Measurements from ENCODE around the gene SETD1A. TPM values are rescaled to one million over a fixed set of nuclear protein-coding genes. Genes with fewer than 3 reads are reported as not detected.

SETD1A gene
- total RNA-seq, 2 experiments from 2014 or later, result 27.6 to 33.4 TPM

DNA sequence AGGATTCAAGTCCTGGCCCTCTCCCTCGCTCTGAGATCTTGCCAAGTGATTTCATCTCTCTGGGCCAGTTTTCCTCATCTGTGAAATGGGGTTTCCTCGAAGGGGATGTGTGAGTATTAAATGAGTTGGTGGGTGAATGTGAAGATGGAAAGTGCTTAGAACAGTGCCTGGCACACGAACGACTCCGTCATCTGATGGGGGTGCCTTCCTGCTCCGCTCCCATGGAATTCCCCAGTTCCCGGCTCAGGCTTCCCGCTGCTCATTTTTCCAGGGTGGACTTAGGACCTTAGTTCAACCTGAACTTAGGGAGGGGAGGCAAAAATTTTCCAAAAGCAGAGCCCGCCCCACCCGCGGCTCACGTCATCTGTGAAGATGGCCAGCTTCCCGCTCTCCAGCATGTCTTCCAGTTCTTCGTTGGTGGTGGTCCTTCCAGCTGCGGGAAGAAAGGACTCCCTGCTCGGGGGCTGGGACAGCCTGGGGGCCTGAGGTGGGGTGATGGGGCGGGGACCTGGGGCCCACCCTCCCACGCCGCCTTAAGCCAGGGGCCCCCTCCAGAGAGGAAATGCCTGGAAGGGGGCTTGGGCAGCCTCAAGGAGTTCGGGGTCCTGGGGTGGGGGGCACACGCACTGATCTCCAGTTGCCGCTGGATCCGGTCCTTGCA lies 38.9 kb downstream of the SETD1A start:
- ATAC-seq (ENCODE audit: low read depth) (no peak), DNase-seq (no peak)
- Mint-ChIP-seq H3K4me1 (peaks cover 12% of the 10 kb centered on the region), H3K4me3 (peak overlapping the region; percentile 98), H3K27me3 (peaks cover 5% of the 10 kb centered on the region), H3K9me3 (no peaks in the 10 kb centered on the region), H3K36me3 (no peaks in the 10 kb centered on the region), H3K27ac (peak overlapping the region; percentile 95)
- POLR2A ChIA-PET, result interaction anchor here (0.5 to 3.1 kb wide), 12 partner anchors 11 to 873 kb away, joined by 3 to 19 read pairs (median 3); partner anchors contain the start of genes FUS, HSD3B7, VKORC1 and ZNF646

DNA sequence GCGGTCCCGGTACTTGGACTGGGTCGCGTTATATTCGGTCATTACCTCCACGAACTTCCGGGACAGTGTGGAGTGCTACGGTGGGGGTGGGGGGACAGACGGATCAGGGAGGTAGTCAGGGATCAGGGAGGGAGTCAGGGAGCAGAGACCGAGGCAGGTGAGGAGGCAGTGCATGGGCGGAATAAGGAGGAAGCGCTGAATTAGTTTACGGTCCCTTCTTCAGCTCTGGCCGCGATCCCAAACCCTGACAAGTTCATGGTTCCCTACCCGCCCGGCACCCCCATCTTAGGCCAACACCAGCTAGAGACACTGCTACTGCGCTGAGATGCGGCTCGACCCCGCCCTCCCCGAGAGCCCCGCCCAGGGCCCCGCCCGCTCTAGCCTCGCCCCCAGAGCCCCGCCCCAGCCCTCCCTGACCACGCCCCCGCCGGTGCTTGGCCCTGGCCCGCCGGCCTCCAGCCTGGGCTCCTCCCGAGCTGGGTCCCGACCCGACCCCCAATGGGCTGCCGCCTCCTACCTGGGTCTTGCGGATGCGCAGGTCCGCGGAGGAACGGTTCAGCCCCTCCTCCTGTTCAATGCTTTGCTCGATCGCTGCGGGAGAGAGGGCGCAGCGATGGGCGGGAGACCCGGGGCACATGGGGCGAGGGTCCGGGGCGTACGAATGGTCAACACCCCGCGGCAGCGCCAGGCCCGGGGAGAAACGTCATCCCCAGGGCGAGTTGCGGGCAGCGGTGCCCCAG lies 39.6 kb downstream of the SETD1A start:
- Mint-ChIP-seq H3K4me1 (peaks cover 12% of the 10 kb centered on the region), H3K27me3 (peaks cover 5% of the 10 kb centered on the region), H3K9me3 (no peaks in the 10 kb centered on the region), H3K36me3 (no peaks in the 10 kb centered on the region), H3K4me3 (peak overlapping the region; percentile 98), H3K27ac (peak overlapping the region; percentile 95)
- peak; percentile 97 for ATAC-seq (ENCODE audit: low read depth)
- POLR2A ChIA-PET, result interaction anchor here (0.5 to 3.1 kb wide), 13 partner anchors 10 to 872 kb away, joined by 3 to 19 read pairs (median 3); partner anchors contain the start of genes ARMC5, FUS, HSD3B7 and VKORC1
- peak; percentile 86 for DNase-seq

DNA sequence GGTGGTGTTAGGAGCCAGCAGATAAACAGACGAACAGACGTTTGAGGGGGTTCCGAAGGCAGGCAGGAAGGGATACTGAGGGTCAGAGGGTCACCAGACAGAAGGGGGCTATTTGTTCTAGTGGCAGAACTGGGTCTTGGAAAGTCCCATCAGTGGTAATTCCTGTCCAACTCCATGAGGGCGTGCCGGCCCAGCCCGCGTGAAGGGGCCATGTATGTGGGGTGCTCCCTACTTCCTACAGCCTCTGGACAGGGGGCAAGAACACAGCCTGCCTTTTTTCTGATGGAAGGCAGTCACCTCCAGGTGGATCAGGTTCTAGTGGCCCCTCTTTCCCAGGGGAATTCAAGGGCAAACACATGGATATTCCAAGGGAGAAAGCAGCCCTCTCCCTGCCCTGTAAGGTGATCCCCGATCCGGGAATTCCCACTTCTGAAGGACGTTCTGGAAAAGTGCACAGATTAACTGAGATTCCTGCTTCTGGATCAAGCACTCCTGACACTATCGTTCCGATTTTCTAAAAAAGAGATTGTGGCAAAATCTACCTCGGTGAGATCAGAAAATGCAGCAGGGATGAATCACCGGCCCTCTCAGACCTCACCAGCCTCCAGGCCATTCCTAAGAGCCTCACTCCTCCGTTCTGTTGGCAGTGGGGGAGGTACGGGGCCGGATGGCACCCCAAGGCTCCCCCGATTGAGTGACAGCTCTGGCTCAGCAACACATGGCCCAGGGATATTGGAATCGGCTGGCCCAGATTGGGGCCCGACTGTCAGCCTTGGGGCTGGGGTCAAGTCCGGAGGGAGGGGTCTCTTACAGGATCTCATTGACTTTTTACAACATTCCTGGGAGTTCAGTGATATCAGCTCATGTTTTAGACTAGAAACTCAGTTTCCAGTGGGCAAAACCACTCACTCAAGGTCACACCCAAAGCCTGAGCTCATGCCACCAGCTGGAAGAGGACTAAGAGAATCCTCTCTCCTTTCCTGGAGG lies 40.5 kb downstream of the SETD1A start:
- H3K36me3 Mint-ChIP-seq, result no peaks in the 10 kb centered on the region
- no peaks in the 10 kb centered on the region for H3K9me3 Mint-ChIP-seq
- peaks cover 10% of the 10 kb centered on the region for H3K4me1 Mint-ChIP-seq
- H3K27me3 Mint-ChIP-seq, result peaks cover 5% of the 10 kb centered on the region
- H3K27ac Mint-ChIP-seq, result no peak overlapping the region
- POLR2A ChIA-PET, result interaction anchor here (0.7 to 3.1 kb wide), 11 partner anchors 13 to 715 kb away, joined by 3 to 19 read pairs (median 3); partner anchors contain the start of genes ARMC5, FUS, HSD3B7 and VKORC1
- H3K4me3 Mint-ChIP-seq, result peak overlapping the region; percentile 98
- no peak for DNase-seq
- ATAC-seq (ENCODE audit: low read depth), result no peak

DNA sequence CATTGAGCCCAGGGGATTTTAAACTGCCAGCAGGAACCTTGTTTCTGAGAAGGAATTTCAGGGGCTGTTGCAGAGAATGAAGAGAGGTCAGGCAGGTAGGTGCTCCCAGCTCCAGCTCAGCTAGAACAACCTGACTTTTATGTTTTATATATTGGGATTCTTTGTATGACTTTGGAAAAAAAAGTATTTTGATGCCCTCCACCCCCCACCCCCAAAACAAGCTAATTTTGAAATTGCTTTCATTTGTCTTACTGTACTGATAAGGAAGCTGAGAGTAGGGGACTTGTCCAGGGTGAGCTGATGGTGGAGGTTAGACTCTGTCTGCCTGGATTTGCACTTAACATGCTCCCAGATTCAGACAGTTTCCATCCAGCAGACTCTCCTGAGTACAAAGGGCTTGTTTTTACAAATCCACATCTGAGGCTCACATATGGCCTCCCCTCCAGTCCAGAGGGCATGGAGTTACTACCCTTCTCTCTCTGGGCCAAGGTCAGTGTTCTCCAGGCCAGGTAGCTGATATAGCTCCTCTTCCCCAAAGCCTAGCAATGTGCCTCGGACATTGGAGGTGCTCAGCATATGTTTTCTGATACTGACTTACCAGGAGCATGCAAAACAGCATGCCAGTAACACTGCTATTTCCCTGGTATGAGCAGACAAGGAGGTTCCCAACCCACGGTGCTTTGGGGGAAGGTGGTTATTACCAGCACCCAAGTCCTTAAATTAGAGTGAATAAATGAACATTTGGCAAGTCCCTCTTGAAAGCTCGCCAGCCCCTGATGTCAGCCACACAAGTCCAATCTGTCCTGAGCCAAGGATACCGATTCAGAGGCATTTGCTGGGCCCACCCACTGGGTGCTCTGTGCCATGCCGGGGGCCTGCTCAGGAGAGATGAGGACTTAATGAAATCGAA lies 41.6 kb downstream of the SETD1A start:
- POLR2A ChIA-PET, result interaction anchor here (0.7 to 1.3 kb wide), 2 partner anchors 31 to 75 kb away, joined by 3 read pairs; partner anchors contain the start of genes ZNF646 and ZNF668
- no peak overlapping the region for H3K27ac Mint-ChIP-seq
- H3K9me3 Mint-ChIP-seq, result no peaks in the 10 kb centered on the region
- H3K4me1 Mint-ChIP-seq, result peaks cover 9% of the 10 kb centered on the region
- no peaks in the 10 kb centered on the region for H3K36me3 Mint-ChIP-seq
- peaks cover 5% of the 10 kb centered on the region for H3K27me3 Mint-ChIP-seq
- no peak for DNase-seq
- no peak overlapping the region for H3K4me3 Mint-ChIP-seq
- ATAC-seq (ENCODE audit: low read depth), result no peak

DNA sequence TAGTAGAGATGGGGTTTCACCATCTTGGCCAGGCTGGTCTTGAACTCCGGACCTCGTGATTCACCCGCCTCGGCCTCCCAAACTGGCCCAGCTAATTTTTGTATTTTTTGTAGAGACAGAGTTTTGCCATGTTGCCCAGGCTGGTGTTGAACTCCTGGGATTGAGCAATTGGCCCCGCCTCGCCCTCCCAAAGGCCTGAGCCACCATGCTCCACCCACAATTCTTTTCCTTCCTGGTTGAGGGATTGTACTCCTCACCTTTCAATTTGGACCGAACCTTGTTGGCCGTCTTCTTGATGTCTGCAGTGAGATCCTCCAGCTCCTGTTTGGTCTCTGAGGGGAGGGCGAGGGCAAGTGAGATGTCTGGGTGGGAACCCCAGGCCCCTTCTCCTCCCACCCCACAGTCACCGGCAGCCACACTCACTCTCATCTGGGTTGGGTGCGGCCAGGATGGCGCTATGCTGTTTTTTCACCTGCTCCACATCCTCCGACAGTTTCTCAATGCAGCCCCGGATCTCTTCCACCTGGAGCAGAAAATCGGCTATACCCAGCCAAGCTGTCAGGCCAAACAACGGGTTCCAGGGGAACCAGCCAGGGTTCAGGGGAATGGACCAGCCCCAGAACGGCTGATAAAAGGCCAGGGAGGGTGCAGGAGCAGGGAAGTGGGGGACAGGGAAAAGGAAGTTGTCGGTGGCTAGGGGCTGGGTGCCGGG lies 43.3 kb downstream of the SETD1A start:
- DNase-seq (no peak), ATAC-seq (ENCODE audit: low read depth) (no peak)
- peaks cover 3% of the 10 kb centered on the region for H3K4me1 Mint-ChIP-seq
- H3K27ac Mint-ChIP-seq, result no peak overlapping the region
- no peaks in the 10 kb centered on the region for H3K9me3 Mint-ChIP-seq
- POLR2A ChIA-PET, result no interaction called here
- H3K4me3 Mint-ChIP-seq, result no peak overlapping the region
- H3K36me3 Mint-ChIP-seq, result no peaks in the 10 kb centered on the region
- H3K27me3 Mint-ChIP-seq, result peaks cover 7% of the 10 kb centered on the region

DNA sequence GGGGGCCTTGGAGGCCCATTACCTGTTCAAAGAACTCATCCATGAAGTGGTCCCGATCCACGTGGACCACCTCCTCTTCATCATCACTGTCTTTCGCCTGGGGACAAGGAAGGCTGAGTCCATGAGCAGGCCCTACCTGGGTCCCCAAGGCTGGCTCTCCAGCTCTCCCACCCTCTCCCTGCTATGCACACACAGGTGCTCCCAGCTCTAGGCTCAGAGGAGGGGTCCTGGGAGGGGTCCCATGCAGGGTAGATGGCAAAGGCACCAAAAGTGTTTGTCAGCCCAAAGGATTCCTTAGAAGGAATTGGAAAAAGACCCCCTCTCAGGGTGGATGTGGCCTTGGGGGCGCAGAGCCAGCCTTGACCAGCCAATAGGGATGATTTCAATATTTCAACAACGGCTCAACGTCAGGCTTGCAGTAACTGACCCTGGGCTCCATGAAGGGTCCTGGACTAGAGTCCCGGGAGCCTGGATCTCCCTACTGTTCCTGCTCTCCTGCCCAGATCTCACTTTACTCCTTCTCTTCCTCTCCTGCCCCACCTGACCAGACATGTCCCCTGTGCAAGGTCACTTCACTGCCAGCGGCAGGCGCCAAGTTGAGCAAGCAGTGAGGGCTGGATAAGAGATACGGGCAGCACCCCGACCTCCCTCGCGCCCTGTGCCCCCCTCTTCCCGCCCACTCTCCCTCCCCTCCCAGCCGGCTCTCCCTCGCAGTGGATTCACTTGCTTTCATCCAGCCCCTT lies 44.1 kb downstream of the SETD1A start:
- Mint-ChIP-seq H3K4me3 (no peak overlapping the region), H3K36me3 (no peaks in the 10 kb centered on the region), H3K27ac (no peak overlapping the region), H3K27me3 (peaks cover 11% of the 10 kb centered on the region), H3K4me1 (no peaks in the 10 kb centered on the region), H3K9me3 (no peaks in the 10 kb centered on the region)
- DNase-seq (no peak), ATAC-seq (ENCODE audit: low read depth) (no peak)
- POLR2A ChIA-PET, result no interaction called here

DNA sequence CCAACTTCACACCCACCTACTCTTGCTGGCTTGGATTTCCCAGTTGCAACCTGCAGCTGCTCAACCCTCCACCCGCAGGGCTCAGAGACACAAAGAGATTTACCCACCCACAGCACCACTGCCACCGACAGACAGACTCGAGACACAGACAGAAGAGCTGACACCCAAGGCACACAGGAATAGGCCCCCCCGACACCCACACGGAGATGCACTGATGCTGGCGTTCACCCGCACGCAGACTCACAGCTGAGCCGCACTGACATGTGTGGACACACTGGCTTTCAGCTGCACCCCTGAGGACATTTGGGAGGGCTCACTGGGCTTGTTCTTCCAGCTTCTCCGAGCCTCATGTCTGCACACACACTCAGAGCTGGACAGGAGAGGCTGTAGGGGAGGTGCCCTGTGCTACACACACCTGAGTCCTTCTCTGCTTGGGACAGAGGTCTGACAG lies 44.7 kb downstream of the SETD1A start:
- H3K27me3 Mint-ChIP-seq, result peaks cover 13% of the 10 kb centered on the region
- POLR2A ChIA-PET, result no interaction called here
- H3K4me3 Mint-ChIP-seq, result no peak overlapping the region
- DNase-seq, result no peak
- no peak for ATAC-seq (ENCODE audit: low read depth)
- H3K9me3 Mint-ChIP-seq, result no peaks in the 10 kb centered on the region
- H3K36me3 Mint-ChIP-seq, result no peaks in the 10 kb centered on the region
- no peaks in the 10 kb centered on the region for H3K4me1 Mint-ChIP-seq
- H3K27ac Mint-ChIP-seq, result no peak overlapping the region

DNA sequence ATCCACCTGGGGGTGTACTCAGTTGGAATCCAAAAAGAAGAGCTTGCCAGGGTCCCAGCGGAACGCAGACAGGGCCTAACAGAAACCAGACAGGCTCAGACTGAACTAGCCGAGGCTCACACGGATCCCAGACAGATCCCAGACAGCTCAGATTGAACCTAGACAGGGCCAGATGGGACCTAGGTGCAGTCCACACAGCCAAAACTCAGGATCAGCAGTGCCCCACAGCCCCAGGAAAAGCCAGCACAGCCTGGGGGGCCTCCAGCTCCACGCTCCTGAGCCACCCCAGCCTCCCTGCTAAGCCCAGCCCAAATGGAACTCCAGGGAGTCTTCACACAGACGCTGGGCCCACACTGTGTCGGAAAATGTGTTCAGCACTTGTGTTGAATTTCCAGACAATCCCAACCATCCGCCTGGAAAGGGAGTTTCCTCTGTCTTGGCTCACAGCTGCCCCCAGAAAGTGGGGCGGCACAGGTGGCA lies 45.3 kb downstream of the SETD1A start:
- Mint-ChIP-seq H3K27me3 (peaks cover 15% of the 10 kb centered on the region), H3K4me3 (no peak overlapping the region), H3K27ac (no peak overlapping the region), H3K4me1 (no peaks in the 10 kb centered on the region), H3K36me3 (no peaks in the 10 kb centered on the region), H3K9me3 (no peaks in the 10 kb centered on the region)
- POLR2A ChIA-PET, result no interaction called here
- ATAC-seq (ENCODE audit: low read depth) (no peak), DNase-seq (no peak)

DNA sequence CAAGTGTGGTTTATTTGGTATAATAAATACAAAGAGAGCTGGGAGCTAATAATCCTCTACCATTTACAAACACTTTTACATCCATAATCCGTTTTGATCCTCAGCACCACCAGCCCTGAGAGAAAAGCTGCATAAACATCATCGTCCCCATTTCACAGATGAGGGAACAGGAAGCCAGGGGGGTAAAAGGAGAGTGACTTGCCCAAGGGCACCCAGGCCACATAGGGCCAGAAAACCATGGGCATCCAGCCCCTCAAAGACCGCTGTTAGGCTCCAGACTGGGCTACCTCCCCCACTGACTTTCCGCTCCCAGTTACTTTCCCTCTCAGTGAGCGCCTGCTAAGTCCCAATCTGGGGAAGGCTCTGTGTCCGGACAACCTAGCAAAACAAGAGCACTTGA lies 46.2 kb downstream of the SETD1A start:
- H3K4me3 Mint-ChIP-seq, result no peak overlapping the region
- no peaks in the 10 kb centered on the region for H3K4me1 Mint-ChIP-seq
- ATAC-seq (ENCODE audit: low read depth) (no peak), DNase-seq (no peak)
- H3K27ac Mint-ChIP-seq, result no peak overlapping the region
- H3K27me3 Mint-ChIP-seq, result peaks cover 15% of the 10 kb centered on the region
- no peaks in the 10 kb centered on the region for H3K36me3 Mint-ChIP-seq
- POLR2A ChIA-PET, result no interaction called here
- H3K9me3 Mint-ChIP-seq, result no peaks in the 10 kb centered on the region

DNA sequence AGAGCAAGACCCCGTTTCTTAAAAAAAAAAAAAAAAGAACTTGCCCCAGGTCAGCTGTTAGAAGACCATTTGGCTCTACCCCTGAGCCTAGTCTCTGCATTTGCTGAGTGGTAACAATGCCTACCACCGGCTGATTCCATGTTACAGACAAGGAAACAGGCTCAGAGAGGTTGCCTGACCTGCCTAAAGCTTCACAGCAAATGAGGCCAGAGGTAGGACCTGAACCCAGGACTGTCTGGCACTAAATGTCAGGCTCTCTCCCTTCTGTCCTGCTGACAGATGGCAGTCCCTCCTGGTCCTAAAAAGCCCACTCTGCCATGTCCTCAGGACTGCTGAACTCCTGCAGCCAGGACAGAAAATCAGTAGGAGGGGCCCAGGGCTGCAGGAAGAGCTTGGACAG lies 47.1 kb downstream of the SETD1A start:
- H3K4me1 Mint-ChIP-seq, result peaks cover under 1% of the 10 kb centered on the region
- no peak overlapping the region for H3K27ac Mint-ChIP-seq
- H3K36me3 Mint-ChIP-seq, result no peaks in the 10 kb centered on the region
- peaks cover 16% of the 10 kb centered on the region for H3K27me3 Mint-ChIP-seq
- ATAC-seq (ENCODE audit: low read depth) (no peak), DNase-seq (no peak)
- no peaks in the 10 kb centered on the region for H3K9me3 Mint-ChIP-seq
- H3K4me3 Mint-ChIP-seq, result no peak overlapping the region
- POLR2A ChIA-PET, result interaction anchor here (0.6 kb wide), 1 partner anchor 43 kb away, joined by 3 read pairs; no protein-coding TSS in a partner anchor

DNA sequence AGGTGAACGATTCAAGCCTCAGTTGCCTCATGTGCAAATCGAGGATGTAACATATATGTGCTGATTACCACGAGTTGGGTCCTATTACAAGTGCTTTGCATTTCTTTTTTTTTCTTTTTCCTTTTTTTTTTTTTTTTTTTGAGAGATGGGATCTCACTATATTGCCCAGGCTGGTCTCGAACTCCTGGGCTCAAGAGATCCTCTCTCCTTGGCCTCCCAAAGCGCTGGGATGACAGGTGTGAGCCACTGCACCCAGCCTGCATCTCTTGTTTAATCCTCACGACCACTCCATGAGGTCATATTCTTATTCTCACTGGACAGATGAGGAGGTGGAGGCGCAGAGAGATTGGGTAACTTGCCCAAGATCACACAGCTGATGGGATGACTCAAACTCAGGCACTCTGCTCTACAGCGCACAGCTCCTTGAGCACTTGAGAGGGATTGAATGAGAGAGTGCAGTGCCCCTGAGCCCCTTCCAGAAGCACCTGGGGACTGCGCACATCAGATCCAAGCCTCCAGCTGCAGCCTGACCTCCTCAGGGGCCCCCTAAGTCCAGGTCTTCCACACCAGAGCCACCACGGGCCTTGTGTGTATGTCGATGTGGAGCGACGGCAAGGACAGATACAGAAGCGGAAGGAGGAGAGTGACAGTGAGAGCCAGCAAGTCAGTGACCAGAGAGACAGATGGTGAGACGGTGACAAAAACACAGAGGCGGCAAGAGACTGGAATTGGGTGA lies 48.0 kb downstream of the SETD1A start:
- H3K27ac Mint-ChIP-seq, result no peak overlapping the region
- no peaks in the 10 kb centered on the region for H3K36me3 Mint-ChIP-seq
- H3K9me3 Mint-ChIP-seq, result no peaks in the 10 kb centered on the region
- H3K4me1 Mint-ChIP-seq, result peaks cover 3% of the 10 kb centered on the region
- peaks cover 21% of the 10 kb centered on the region for H3K27me3 Mint-ChIP-seq
- ATAC-seq (ENCODE audit: low read depth), result no peak
- no peak overlapping the region for H3K4me3 Mint-ChIP-seq
- DNase-seq, result no peak
- POLR2A ChIA-PET, result no interaction called here
